H1 (cell line): ENCODE results near the gene FOXF1. TPM values are rescaled to one million over a fixed set of nuclear protein-coding genes. Genes with fewer than 3 reads are reported as not detected.

Source experiments
- CTCF ChIA-PET: fragments of 300-600 bp; sonication (Branson Sonifier 250); formaldehyde crosslinking; loops from one replicate; lab custom pipeline; 2021; ENCODE audit not compliant: partially characterized antibody; lab: Charles Lee
- POLR2A ChIA-PET: fragments of 300-600 bp; sonication (Branson Sonifier 250); formaldehyde crosslinking; loops from one replicate; lab custom pipeline; 2021; ENCODE audit warnings: inconsistent platforms; ENCODE audit not compliant: partially characterized antibody; lab: Charles Lee
- DNase-seq, 2 experiments: peaks; one replicate each; pipeline versions ENCODE4 v3.0.0 to v3.0.0-alpha.2; 2010 to 2022; ENCODE audit warnings: low spot score in 2 of 2, low read depth in 1 of 2, mixed read lengths in 1 of 2
- FAIRE-seq: peaks from 2 replicates; lab custom pipeline; 2011; peaks lifted over from hg19 to GRCh38; lab: Jason Lieb, UNC
- H2AFZ ChIP-seq: 2 replicates; pipeline ENCODE4 v1.8.1; 2012; ENCODE audit warnings: low read length, inconsistent platforms
- H2AK5ac ChIP-seq: 2 replicates; pipeline ENCODE4 v1.6.1; 2013; ENCODE audit warnings: low read depth, low read length
- H2BK120ac ChIP-seq: replicated peaks from 2 replicates; pipeline ENCODE3; 2013; ENCODE audit warnings: low read depth, low read length, inconsistent platforms
- H2BK12ac ChIP-seq: 2 replicates; pipeline ENCODE4 v1.6.1; 2013; ENCODE audit warnings: low read depth, low read length
- H2BK15ac ChIP-seq: 2 replicates; pipeline ENCODE4 v1.6.1; 2013; ENCODE audit warnings: low read length
- H2BK20ac ChIP-seq: 2 replicates; pipeline ENCODE4 v1.6.1; 2013; ENCODE audit warnings: low read length
- H2BK5ac ChIP-seq: 2 replicates; pipeline ENCODE4 v1.6.1; 2013; ENCODE audit warnings: low read depth, low read length
- H3K14ac ChIP-seq: 2 replicates; pipeline ENCODE4 v1.6.1; 2013; ENCODE audit warnings: inconsistent platforms; ENCODE audit not compliant: insufficient read length
- H3K18ac ChIP-seq: 2 replicates; pipeline ENCODE4 v1.6.1; 2013; ENCODE audit warnings: low read length; ENCODE audit errors: extremely low read depth
- H3K23ac ChIP-seq: 2 replicates; pipeline ENCODE4 v1.6.1; 2013; ENCODE audit warnings: inconsistent platforms; ENCODE audit not compliant: insufficient read length
- H3K23me2 ChIP-seq: 2 replicates; pipeline ENCODE4 v1.6.1; 2013; ENCODE audit warnings: low read depth, low read length
- H3K27ac ChIP-seq: 2 replicates; pipeline ENCODE4 v1.6.1; 2011; ENCODE audit warnings: low read depth, low read length, inconsistent platforms
- H3K27me3 ChIP-seq, 4 experiments: replicated peaks in 1 of 4; 1 replicate in 1 of 4; 2 replicates in 3 of 4; pipeline versions ENCODE4 v1.6.1 to v1.8.1; 2011 to 2013; ENCODE audit warnings: low read length in 3 of 4, mild to moderate bottlenecking in 3 of 4, inconsistent platforms in 2 of 4, mixed read lengths in 2 of 4, moderate library complexity in 1 of 4; ENCODE audit not compliant: control insufficient read depth in 3 of 4, insufficient read depth in 3 of 4; ENCODE audit errors: extremely low read depth in 1 of 4
- H3K36me3 ChIP-seq, 4 experiments: 2 replicates each; pipeline versions ENCODE4 v1.6.1 to v1.8.1; 2011 to 2013; ENCODE audit warnings: mild to moderate bottlenecking in 4 of 4, low read length in 3 of 4, moderate library complexity in 2 of 4, control low read depth in 1 of 4, inconsistent platforms in 1 of 4; ENCODE audit not compliant: insufficient read depth in 4 of 4, control insufficient read depth in 2 of 4
- H3K4ac ChIP-seq: replicated peaks from 2 replicates; pipeline ENCODE3; 2013; ENCODE audit warnings: low read length, low read depth, mixed read lengths, inconsistent platforms; ENCODE audit not compliant: insufficient read length
- H3K4me1 ChIP-seq, 4 experiments: replicated peaks in 1 of 4; 1 replicate in 1 of 4; 2 replicates in 3 of 4; pipeline versions ENCODE4 v1.6.1 to v1.8.1; 2011 to 2013; ENCODE audit warnings: low read length in 3 of 4, inconsistent platforms in 2 of 4, mixed read lengths in 1 of 4; ENCODE audit not compliant: insufficient read depth in 4 of 4, control insufficient read depth in 3 of 4
- H3K4me2 ChIP-seq, 2 experiments: 2 replicates each; pipeline versions ENCODE4 v1.6.1 to v1.8.1; 2011 to 2013; ENCODE audit warnings: low read depth in 2 of 2, low read length in 2 of 2, control low read depth in 1 of 2, inconsistent platforms in 1 of 2, mild to moderate bottlenecking in 1 of 2; ENCODE audit not compliant: insufficient read depth in 1 of 2
- H3K4me3 ChIP-seq, 4 experiments: fragments of 200-600, 300-600 bp in 1 of 4; sonication (generic), shearing (Covaris generic), sonication (Bioruptor Twin) in 1 of 4; 2 replicates each; pipeline versions ENCODE4 v1.5.1 to v1.8.1; 2011 to 2016; ENCODE audit warnings: low read length in 4 of 4, low read depth in 3 of 4, control low read depth in 2 of 4, inconsistent platforms in 2 of 4, mild to moderate bottlenecking in 2 of 4, mixed read lengths in 1 of 4, moderate library complexity in 1 of 4; ENCODE audit not compliant: insufficient read depth in 2 of 4; ENCODE audit errors: extremely low read depth in 1 of 4
- H3K56ac ChIP-seq: replicated peaks from 2 replicates; pipeline ENCODE3; 2013; ENCODE audit warnings: low read depth, mild to moderate bottlenecking, mixed read lengths, low read length, inconsistent platforms; ENCODE audit not compliant: insufficient read length
- H3K79me1 ChIP-seq: 2 replicates; pipeline ENCODE4 v1.6.1; 2013; ENCODE audit warnings: low read depth, low read length, control low read depth
- H3K79me2 ChIP-seq, 2 experiments: 2 replicates each; pipeline versions ENCODE4 v1.6.1 to v1.8.1; 2012 to 2013; ENCODE audit warnings: low read length in 2 of 2, mild to moderate bottlenecking in 2 of 2, inconsistent platforms in 1 of 2; ENCODE audit not compliant: insufficient read depth in 2 of 2, control insufficient read depth in 1 of 2
- H3K9ac ChIP-seq, 4 experiments: replicated peaks in 1 of 4; 1 replicate in 1 of 4; 2 replicates in 3 of 4; pipeline versions ENCODE4 v1.6.1 to v1.8.1; 2011 to 2013; ENCODE audit warnings: low read depth in 3 of 4, low read length in 3 of 4, control low read depth in 2 of 4, mild to moderate bottlenecking in 2 of 4, moderate library complexity in 2 of 4, inconsistent platforms in 1 of 4; ENCODE audit errors: extremely low read depth in 1 of 4
- H3K9me3 ChIP-seq, 2 experiments: 2 replicates each; pipeline versions ENCODE4 v1.6.1 to v1.8.1; 2012 to 2013; ENCODE audit warnings: mild to moderate bottlenecking in 2 of 2, moderate library complexity in 2 of 2, control low read depth in 1 of 2, inconsistent platforms in 1 of 2, low read depth in 1 of 2, low read length in 1 of 2, mixed read lengths in 1 of 2; ENCODE audit not compliant: insufficient read depth in 2 of 2
- H4K20me1 ChIP-seq, 2 experiments: replicated peaks in 1 of 2; 2 replicates each; pipeline versions ENCODE3 to v1.8.1; 2011 to 2013; ENCODE audit warnings: inconsistent platforms in 2 of 2, low read length in 2 of 2, mild to moderate bottlenecking in 1 of 2; ENCODE audit not compliant: insufficient read depth in 2 of 2, control insufficient read depth in 1 of 2
- H4K5ac ChIP-seq: 2 replicates; pipeline ENCODE4 v1.6.1; 2013; ENCODE audit warnings: low read length, low read depth, mixed read lengths, inconsistent platforms; ENCODE audit not compliant: insufficient read length
- H4K8ac ChIP-seq: 2 replicates; pipeline ENCODE4 v1.8.0; 2013; ENCODE audit warnings: mild to moderate bottlenecking, moderate library complexity, low read length, inconsistent platforms; ENCODE audit not compliant: insufficient read depth; ENCODE audit errors: extremely low read depth
- H4K91ac ChIP-seq: replicated peaks from 2 replicates; pipeline ENCODE3; 2013; ENCODE audit warnings: low read length, mixed read lengths, inconsistent platforms; ENCODE audit not compliant: insufficient read length
- BCL11A ChIP-seq, 2 experiments: IDR thresholded peaks; one replicate each; pipeline ENCODE4 v1.6.1; 2011; ENCODE audit warnings: low read depth in 2 of 2, low read length in 2 of 2, mild to moderate bottlenecking in 2 of 2
- EZH2 ChIP-seq: fragments of 200-600 bp; sonication (generic); IDR thresholded peaks from 2 replicates; pipeline ENCODE4 v1.7.1; 2012; ENCODE audit warnings: low read depth, mild to moderate bottlenecking, moderate library complexity, low read length, inconsistent platforms; ENCODE audit not compliant: severe bottlenecking
- FOSL1 ChIP-seq: IDR thresholded peaks from 2 replicates; pipeline ENCODE4 v1.6.1; 2011; ENCODE audit warnings: mild to moderate bottlenecking, low read depth, low read length, moderate library complexity; ENCODE audit not compliant: insufficient read depth
- GTF2F1 ChIP-seq: IDR thresholded peaks from 2 replicates; pipeline ENCODE4 v1.6.1; 2012; ENCODE audit warnings: low read depth, low read length, improper control_type of control experiment, borderline replicate concordance
- NRF1 ChIP-seq: IDR thresholded peaks from 2 replicates; pipeline ENCODE4 v1.6.1; 2011; ENCODE audit warnings: mild to moderate bottlenecking, low read depth, low read length, improper control_type of control experiment
- SAP30 ChIP-seq: fragments of 300-600 bp; sonication (generic); IDR thresholded peaks from 2 replicates; pipeline ENCODE4 v1.7.1; 2012; ENCODE audit warnings: low read length, moderate library complexity, mild to moderate bottlenecking, inconsistent platforms; ENCODE audit not compliant: insufficient read depth, insufficient replicate concordance
- SP2 ChIP-seq: IDR thresholded peaks from 2 replicates; pipeline ENCODE4 v1.6.1; 2012; ENCODE audit warnings: mild to moderate bottlenecking, low read length, inconsistent platforms
- WGBS, 2 experiments: shearing (Covaris generic) in 1 of 2; methylation state at CpG; one replicate each; pipeline versions ENCODE4 v1.1.6 to v1.1.7; 2013 to 2015; ENCODE audit warnings: low lambda C conversion rate in 2 of 2, mixed read lengths in 2 of 2, inconsistent platforms in 1 of 2, low coverage in 1 of 2, missing lambda C conversion rate in 1 of 2; ENCODE audit not compliant: insufficient replicate concordance in 2 of 2, insufficient coverage in 1 of 2, insufficient read length in 1 of 2; ENCODE audit errors: extremely low coverage in 1 of 2, missing lambda C conversion rate in 1 of 2; 5-methylcytosine and 5-hydroxymethylcytosine counted together
- polyA plus RNA-seq, 7 experiments: library from polyadenylated mRNA; depleted of rRNA in 3 of 7; stranded (reverse) in 5 of 7; unstranded in 2 of 7; fragments of >200 nt in 5 of 7; fragments of 200-250 nt in 2 of 7; gene quantifications; 1 replicate in 5 of 7; 2 replicates in 1 of 7; 4 replicates in 1 of 7; pipeline versions ENCODE4 v1.2.1 to v1.2.3, GENCODE V29; 2011 to 2013; ENCODE audit warnings: missing spikeins in 2 of 7, mixed read lengths in 2 of 7
- total RNA-seq: library from RNA; stranded (reverse); fragmentation: NEBNext Ultra II Directional; extraction: Animal tissue kit (Norgen Biotek cat#: 25700); gene quantifications from 2 replicates; pipeline ENCODE4 v1.2.1, GENCODE V29; 2021

The FOXF1 gene
- total and polyA plus RNA-seq, 2 of the 8 experiments (the other 6 are each of a cell fraction or from before 2014, with no cell fraction given) = 0.02 TPM; not detected in 1

- no peak overlapping the region for H3K4me3 ChIP-seq
- H3K4me1 ChIP-seq = no peaks in the 10 kb centered on the region
- H3K79me2 ChIP-seq = no peaks in the 10 kb centered on the region
- H2BK15ac ChIP-seq = no peak overlapping the region
- WGBS, 2 experiments = 84% methylated on average over 12 of the region's 12 CpGs; no CpG with 5 or more reads in 1 of the 2 experiments
- no peak overlapping the region for H2BK12ac ChIP-seq
- H3K4ac ChIP-seq = no peak overlapping the region
- H4K20me1 ChIP-seq = peaks cover 0 to 1% of the 10 kb centered on the region in 2 experiments
- no peak overlapping the region for H3K27ac ChIP-seq
- H2AK5ac ChIP-seq = no peak overlapping the region
- no peak overlapping the region for H2AFZ ChIP-seq
- H2BK5ac ChIP-seq = no peak overlapping the region
- H3K9me3 ChIP-seq = no peaks in the 10 kb centered on the region
- POLR2A ChIA-PET = no interaction called here
- no peak overlapping the region for H4K5ac ChIP-seq
- no peak overlapping the region for H3K9ac ChIP-seq
- no peak for FAIRE-seq
- peaks cover 0 to 12% (median 1%) of the 10 kb centered on the region in 4 experiments; a peak in 5 of 8 replicates for H3K36me3 ChIP-seq
- H3K27me3 ChIP-seq = no peaks in the 10 kb centered on the region
- CTCF ChIA-PET = interaction anchor here (0.6 to 2.7 kb wide), 4 partner anchors 16 to 875 kb away, joined by 3 to 6 read pairs (median 4); no protein-coding TSS in a partner anchor
- TF ChIP-seq FOSL1 = no peak
- no peak for TF ChIP-seq EZH2
- no peak for TF ChIP-seq BCL11A (IDR thresholded peaks at IDR 0.05; ENCODE audit: low read depth in 2 of 2, low read length in 2 of 2)
- no peak for TF ChIP-seq NRF1
- no peak for TF ChIP-seq SAP30
- no peak for TF ChIP-seq SP2
- no peak for TF ChIP-seq GTF2F1
- no peak overlapping the region for H3K23ac ChIP-seq
- H3K23me2 ChIP-seq = no peaks in the 10 kb centered on the region
- H4K8ac ChIP-seq = no peak overlapping the region
- no peak overlapping the region for H3K4me2 ChIP-seq
- H2BK20ac ChIP-seq = no peak overlapping the region
- no peak overlapping the region for H4K91ac ChIP-seq
- DNase-seq = no peak
- H3K56ac ChIP-seq = no peak overlapping the region
- no peaks in the 10 kb centered on the region; the same call in 1 of the 2 replicates for H3K79me1 ChIP-seq
- H3K14ac ChIP-seq = no peak overlapping the region
- H2BK120ac ChIP-seq = no peak overlapping the region
- H3K18ac ChIP-seq = no peak overlapping the region
Measured at GRCh38 chr16:86545481-86545880, 35.2 kb downstream of the FOXF1 start.
